ENCODE measurements around the gene DPCD. TPM values are rescaled to one million over a fixed set of nuclear protein-coding genes. Genes with fewer than 3 reads are reported as not detected.

The DPCD gene
- total RNA-seq, 4 donors from 2014 or later: 18.1 to 73.0 (median 37.3) TPM

GRCh38 chr10:101576211-101576863 is 11.8 kb upstream of the DPCD start:
- Histone ChIP-seq H3K27me3 (no peaks in the 10 kb centered on the region), H3K36me3 (peaks cover 5 to 9% of the 10 kb centered on the region in 2 donors), H3K9me3 (no peaks in the 10 kb centered on the region), H3K27ac (no peak overlapping the region), H3K4me3 (replicated peaks in 1 of 3) (no peak overlapping the region), H3K4me1 (no peaks in the 10 kb centered on the region)
- DNase-seq: no peak
- TF ChIP-seq CTCF (IDR thresholded peaks at IDR 0.05): no peak
- TF ChIP-seq POLR2A (IDR thresholded peaks at IDR 0.05): no peak
- intact Hi-C loops (cut with DNase I): no loop called here
- 90 to 92% methylated on average over 7 of the region's 7 CpGs for WGBS, 2 donors

- DNase-seq: no peak
- TF ChIP-seq POLR2A (IDR thresholded peaks at IDR 0.05): no peak
- TF ChIP-seq CTCF (IDR thresholded peaks at IDR 0.05): no peak
- Histone ChIP-seq H3K36me3 (peaks cover 5 to 9% of the 10 kb centered on the region in 2 donors), H3K4me1 (no peaks in the 10 kb centered on the region), H3K27me3 (no peaks in the 10 kb centered on the region), H3K9me3 (no peaks in the 10 kb centered on the region), H3K27ac (no peak overlapping the region), H3K4me3 (replicated peaks in 1 of 3) (no peak overlapping the region)
- 89 to 94% methylated on average over 7 of the region's 7 CpGs for WGBS, 2 donors
- intact Hi-C loops (cut with DNase I): no loop called here
Observed at GRCh38 chr10:101577121-101577871, 10.8 kb upstream of the DPCD start.

- Histone ChIP-seq H3K4me1 (no peaks in the 10 kb centered on the region), H3K27me3 (no peaks in the 10 kb centered on the region), H3K27ac (no peak overlapping the region), H3K4me3 (replicated peaks in 1 of 3) (no peak overlapping the region), H3K36me3 (peaks cover 8 to 9% of the 10 kb centered on the region in 2 donors), H3K9me3 (no peaks in the 10 kb centered on the region)
- intact Hi-C loops (cut with DNase I): no loop called here
- WGBS, 2 donors: 90 to 97% methylated on average over 5 of the region's 5 CpGs
- no peak for DNase-seq
- TF ChIP-seq POLR2A (IDR thresholded peaks at IDR 0.05) (no peak), CTCF (IDR thresholded peaks at IDR 0.05) (no peak)
Observed at GRCh38 chr10:101578192-101578591, 9.9 kb upstream of the DPCD start.

GRCh38 chr10:101578803-101579515 is 9.2 kb upstream of the DPCD start:
- no peak for DNase-seq
- H3K4me1 ChIP-seq: no peaks in the 10 kb centered on the region
- H3K9me3 ChIP-seq: no peaks in the 10 kb centered on the region
- no peak overlapping the region for H3K4me3 ChIP-seq (replicated peaks in 1 of 3)
- no peaks in the 10 kb centered on the region for H3K27me3 ChIP-seq
- no peak overlapping the region for H3K27ac ChIP-seq
- no peak for TF ChIP-seq POLR2A (IDR thresholded peaks at IDR 0.05)
- TF ChIP-seq CTCF (IDR thresholded peaks at IDR 0.05): no peak
- 92 to 97% methylated on average over 10 to 12 of the region's 13 CpGs for WGBS, 2 donors
- peaks cover 9 to 15% of the 10 kb centered on the region in 2 donors for H3K36me3 ChIP-seq
- intact Hi-C loops (cut with DNase I): no loop called here

- intact Hi-C loops (cut with DNase I): no loop called here
- Histone ChIP-seq H3K4me3 (replicated peaks in 1 of 3) (no peak overlapping the region), H3K4me1 (no peaks in the 10 kb centered on the region), H3K27ac (no peak overlapping the region), H3K36me3 (peaks cover 9 to 15% of the 10 kb centered on the region in 2 donors), H3K9me3 (no peaks in the 10 kb centered on the region), H3K27me3 (no peaks in the 10 kb centered on the region)
- TF ChIP-seq CTCF (IDR thresholded peaks at IDR 0.05) (no peak), POLR2A (IDR thresholded peaks at IDR 0.05) (no peak)
- 91 to 100% methylated on average over 1 to 11 of the region's 12 CpGs for WGBS, 2 donors
- DNase-seq: no peak
Observed at GRCh38 chr10:101579516-101579870, 8.6 kb upstream of the DPCD start.
